Progenitor cell of endocrine pancreas (in vitro differentiated cells): ENCODE data around the gene ZNF175. TPM values are rescaled to one million over a fixed set of nuclear protein-coding genes. Genes with fewer than 3 reads are reported as not detected.

Experiments used
- DNase-seq: peaks from one replicate; pipeline ENCODE4 v3.0.0; 2021; ENCODE audit warnings: low spot score; ENCODE audit not compliant: unreplicated experiment
- H3K27ac Mint-ChIP-seq: 2 replicates; pipeline ENCODE4 v1.8.0; 2021; ENCODE audit warnings: mild to moderate bottlenecking, moderate library complexity, mixed read lengths
- H3K27me3 Mint-ChIP-seq: 2 replicates; pipeline ENCODE4 v1.8.0; 2021; ENCODE audit warnings: mixed read lengths
- H3K36me3 Mint-ChIP-seq: 2 replicates; pipeline ENCODE4 v1.8.0; 2022; ENCODE audit warnings: mixed read lengths; ENCODE audit not compliant: insufficient read depth
- H3K4me1 Mint-ChIP-seq: 2 replicates; pipeline ENCODE4 v1.8.0; 2021; ENCODE audit warnings: low read depth, mixed read lengths
- H3K4me3 Mint-ChIP-seq: 2 replicates; pipeline ENCODE4 v1.8.0; 2021; ENCODE audit warnings: low read depth, mild to moderate bottlenecking, moderate library complexity, mixed read lengths
- H3K9me3 Mint-ChIP-seq: 2 replicates; pipeline ENCODE4 v1.8.0; 2021; ENCODE audit warnings: low read depth, mixed read lengths
- total RNA-seq: library from RNA; stranded (reverse); gene quantifications from 2 replicates; pipeline ENCODE4 v1.2.1, GENCODE V29; 2021
- TF ChIP-seq, protein P1 (sequence below): fragments of 200-600 bp; sonication (generic); IDR thresholded peaks from one replicate; pipeline ENCODE4 v1.5.0; 2021; ENCODE audit warnings: antibody characterized with exemption, mild to moderate bottlenecking; ENCODE audit not compliant: unreplicated experiment

ZNF175 gene
- total RNA-seq, 1 donor from 2014 or later, result 14.9 TPM

DNA sequence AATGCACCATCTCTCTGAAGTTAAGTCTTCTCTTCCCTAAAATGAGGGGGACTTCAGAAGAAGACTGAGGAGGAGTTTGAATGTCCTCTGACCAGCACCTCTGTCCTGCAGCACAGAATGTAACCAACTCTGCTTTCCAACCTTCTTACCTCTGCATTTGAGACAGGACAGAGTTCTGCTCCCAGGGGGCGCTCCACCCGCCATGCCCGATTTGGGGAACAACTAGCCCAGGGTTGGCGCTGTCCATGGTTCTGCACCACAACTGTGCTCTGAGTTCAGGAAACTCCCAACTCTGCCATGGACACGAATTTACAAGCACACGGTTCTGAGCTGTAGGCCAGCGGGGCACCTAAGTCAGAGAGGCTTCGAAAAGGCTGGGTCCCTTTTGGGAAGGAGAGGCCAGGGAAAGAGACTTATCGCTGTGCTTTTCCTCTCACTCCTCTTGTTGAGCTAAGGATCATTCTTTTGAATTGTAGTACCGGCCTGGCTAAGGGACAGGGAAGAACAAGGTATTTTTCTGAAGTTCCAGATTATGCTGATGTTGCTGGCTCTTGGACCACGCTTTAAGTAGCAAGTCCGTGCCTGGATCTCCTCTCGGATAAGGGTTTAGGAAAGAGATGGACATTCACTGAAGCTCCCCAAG is 37.0 kb downstream of the ZNF175 start:
- H3K27ac Mint-ChIP-seq, result no peak overlapping the region
- TF ChIP-seq, protein P1, sequence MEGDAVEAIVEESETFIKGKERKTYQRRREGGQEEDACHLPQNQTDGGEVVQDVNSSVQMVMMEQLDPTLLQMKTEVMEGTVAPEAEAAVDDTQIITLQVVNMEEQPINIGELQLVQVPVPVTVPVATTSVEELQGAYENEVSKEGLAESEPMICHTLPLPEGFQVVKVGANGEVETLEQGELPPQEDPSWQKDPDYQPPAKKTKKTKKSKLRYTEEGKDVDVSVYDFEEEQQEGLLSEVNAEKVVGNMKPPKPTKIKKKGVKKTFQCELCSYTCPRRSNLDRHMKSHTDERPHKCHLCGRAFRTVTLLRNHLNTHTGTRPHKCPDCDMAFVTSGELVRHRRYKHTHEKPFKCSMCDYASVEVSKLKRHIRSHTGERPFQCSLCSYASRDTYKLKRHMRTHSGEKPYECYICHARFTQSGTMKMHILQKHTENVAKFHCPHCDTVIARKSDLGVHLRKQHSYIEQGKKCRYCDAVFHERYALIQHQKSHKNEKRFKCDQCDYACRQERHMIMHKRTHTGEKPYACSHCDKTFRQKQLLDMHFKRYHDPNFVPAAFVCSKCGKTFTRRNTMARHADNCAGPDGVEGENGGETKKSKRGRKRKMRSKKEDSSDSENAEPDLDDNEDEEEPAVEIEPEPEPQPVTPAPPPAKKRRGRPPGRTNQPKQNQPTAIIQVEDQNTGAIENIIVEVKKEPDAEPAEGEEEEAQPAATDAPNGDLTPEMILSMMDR, result peak; percentile 81
- peaks cover 11% of the 10 kb centered on the region for H3K9me3 Mint-ChIP-seq
- no peaks in the 10 kb centered on the region for H3K36me3 Mint-ChIP-seq
- H3K27me3 Mint-ChIP-seq, result peaks cover 12% of the 10 kb centered on the region
- H3K4me3 Mint-ChIP-seq, result no peak overlapping the region
- DNase-seq, result peak; percentile 81
- H3K4me1 Mint-ChIP-seq, result no peaks in the 10 kb centered on the region

DNA sequence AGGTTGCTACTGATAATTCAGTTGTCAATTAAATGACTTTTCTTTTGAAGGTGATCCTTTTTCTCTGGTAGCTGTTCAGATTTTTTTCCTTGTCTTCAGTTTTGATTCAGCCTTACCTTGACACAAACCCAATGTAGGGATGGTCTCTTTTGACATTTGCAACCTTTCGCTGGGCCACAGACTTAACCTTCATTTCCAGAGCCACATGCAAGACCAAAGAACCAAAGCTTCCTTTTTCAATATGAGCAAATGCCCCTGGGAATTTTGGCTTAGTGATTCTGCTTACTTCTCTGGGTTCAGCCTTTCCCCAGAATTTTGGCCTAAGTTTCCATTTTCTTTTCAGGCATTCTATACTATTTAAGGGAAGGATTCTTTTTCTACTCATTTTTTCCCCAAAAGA is 39.5 kb downstream of the ZNF175 start:
- H3K4me3 Mint-ChIP-seq, result no peak overlapping the region
- H3K4me1 Mint-ChIP-seq, result no peaks in the 10 kb centered on the region
- H3K9me3 Mint-ChIP-seq, result peaks cover 11% of the 10 kb centered on the region
- DNase-seq, result no peak
- TF ChIP-seq, protein P1, result no peak
- H3K27ac Mint-ChIP-seq, result no peak overlapping the region
- peaks cover 21% of the 10 kb centered on the region for H3K27me3 Mint-ChIP-seq
- no peaks in the 10 kb centered on the region for H3K36me3 Mint-ChIP-seq

DNA sequence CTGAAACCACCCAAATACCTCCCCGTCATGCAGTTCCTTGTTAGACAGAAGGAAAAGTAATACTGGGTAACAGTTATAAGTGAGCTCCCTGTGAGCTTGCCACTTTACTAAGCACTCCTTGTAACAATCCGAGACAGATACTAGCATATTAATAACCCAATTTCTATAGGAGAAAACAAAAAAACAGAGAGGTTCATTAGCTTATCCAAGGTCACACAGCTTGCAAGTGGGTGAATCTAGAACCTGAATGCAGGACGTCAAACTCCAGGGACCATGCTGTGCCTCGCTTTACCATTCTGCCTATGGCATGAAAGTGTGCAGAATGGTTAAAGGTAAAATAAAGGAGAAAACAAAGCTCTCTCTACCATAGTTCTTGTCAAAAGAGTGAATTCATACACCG is 43.7 kb downstream of the ZNF175 start:
- TF ChIP-seq, protein P1, result no peak
- Mint-ChIP-seq H3K27me3 (peaks cover 23% of the 10 kb centered on the region), H3K36me3 (no peaks in the 10 kb centered on the region), H3K4me1 (no peaks in the 10 kb centered on the region), H3K4me3 (no peak overlapping the region), H3K27ac (no peak overlapping the region), H3K9me3 (peaks cover 14% of the 10 kb centered on the region)
- DNase-seq, result no peak

DNA sequence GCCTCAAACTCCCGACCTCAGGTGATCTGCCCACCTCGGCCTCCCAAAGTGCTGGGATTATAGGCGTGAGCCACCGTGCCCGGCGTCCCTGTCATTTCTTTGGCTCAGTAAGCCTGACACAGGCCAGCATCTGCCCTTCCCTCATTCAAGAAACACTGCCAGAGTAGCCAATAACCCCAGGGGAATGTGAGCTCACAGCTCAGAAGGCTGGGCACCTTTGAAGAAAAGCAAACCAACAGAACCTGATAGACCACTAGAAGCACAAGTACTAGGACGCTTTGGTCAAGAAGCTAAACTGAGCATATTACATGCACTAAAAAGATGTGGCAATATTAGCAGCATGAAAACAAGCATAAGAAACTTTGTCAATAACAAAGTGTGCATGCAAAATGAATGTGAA is 44.9 kb downstream of the ZNF175 start:
- H3K36me3 Mint-ChIP-seq, result no peaks in the 10 kb centered on the region
- peaks cover 23% of the 10 kb centered on the region for H3K27me3 Mint-ChIP-seq
- no peak overlapping the region for H3K4me3 Mint-ChIP-seq
- no peak overlapping the region for H3K27ac Mint-ChIP-seq
- no peaks in the 10 kb centered on the region for H3K4me1 Mint-ChIP-seq
- DNase-seq, result no peak
- TF ChIP-seq, protein P1, result no peak
- peaks cover 14% of the 10 kb centered on the region for H3K9me3 Mint-ChIP-seq

DNA sequence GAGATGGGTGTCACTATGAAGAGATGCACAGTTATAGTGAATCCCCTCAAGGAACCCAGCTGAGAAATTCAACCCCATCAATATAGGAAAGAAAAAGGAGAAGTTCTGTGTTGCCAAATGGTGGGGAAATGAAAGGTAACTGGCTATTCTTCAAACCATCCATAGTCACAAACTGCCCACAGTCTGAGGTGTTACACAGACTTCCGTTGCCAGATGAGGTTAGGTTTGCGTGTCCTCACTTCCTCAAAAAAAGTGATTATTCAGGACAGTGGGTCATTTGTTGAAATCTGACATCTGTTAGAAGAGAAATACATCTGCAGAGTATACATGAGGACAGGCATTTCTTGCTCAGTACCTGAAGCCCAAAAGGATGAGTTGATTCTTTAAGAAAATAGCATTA is 50.1 kb downstream of the ZNF175 start:
- H3K4me3 Mint-ChIP-seq, result no peak overlapping the region
- TF ChIP-seq, protein P1, result no peak
- no peaks in the 10 kb centered on the region for H3K36me3 Mint-ChIP-seq
- no peaks in the 10 kb centered on the region for H3K4me1 Mint-ChIP-seq
- DNase-seq, result no peak
- no peak overlapping the region for H3K27ac Mint-ChIP-seq
- peaks cover 15% of the 10 kb centered on the region for H3K9me3 Mint-ChIP-seq
- H3K27me3 Mint-ChIP-seq, result peaks cover 12% of the 10 kb centered on the region
